ENCODE data around the gene CDS1. TPM values are rescaled to one million over a fixed set of nuclear protein-coding genes. Genes with fewer than 3 reads are reported as not detected.

Gene CDS1
- total and polyA plus RNA-seq, 2 donors (not counting 3 experiments of a cell fraction or from before 2014, with no cell fraction given) = 0.01 TPM; not detected in 1

DNA sequence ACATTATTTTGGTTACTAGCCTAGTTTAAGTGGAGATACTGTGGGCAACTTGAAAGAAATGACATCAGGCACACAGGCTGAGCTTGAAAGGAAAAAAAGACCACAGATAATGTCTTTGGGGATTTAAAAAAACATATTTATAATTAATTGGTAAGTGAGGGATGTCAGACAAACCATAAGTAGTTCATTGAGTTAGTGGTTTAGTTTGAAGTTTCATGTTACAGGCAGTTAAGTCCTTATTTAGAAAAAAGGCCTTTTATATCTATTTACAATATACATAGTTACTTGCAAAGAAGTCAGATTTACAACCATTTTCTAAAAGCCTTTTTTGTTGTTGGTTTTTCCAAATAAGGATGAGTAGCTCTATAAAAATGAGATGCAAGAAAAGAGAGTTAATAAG lies 89.2 kb downstream of the CDS1 start:
- BruUV-seq (replicated peaks) = no TSS peak
- no peak for FAIRE-seq

DNA sequence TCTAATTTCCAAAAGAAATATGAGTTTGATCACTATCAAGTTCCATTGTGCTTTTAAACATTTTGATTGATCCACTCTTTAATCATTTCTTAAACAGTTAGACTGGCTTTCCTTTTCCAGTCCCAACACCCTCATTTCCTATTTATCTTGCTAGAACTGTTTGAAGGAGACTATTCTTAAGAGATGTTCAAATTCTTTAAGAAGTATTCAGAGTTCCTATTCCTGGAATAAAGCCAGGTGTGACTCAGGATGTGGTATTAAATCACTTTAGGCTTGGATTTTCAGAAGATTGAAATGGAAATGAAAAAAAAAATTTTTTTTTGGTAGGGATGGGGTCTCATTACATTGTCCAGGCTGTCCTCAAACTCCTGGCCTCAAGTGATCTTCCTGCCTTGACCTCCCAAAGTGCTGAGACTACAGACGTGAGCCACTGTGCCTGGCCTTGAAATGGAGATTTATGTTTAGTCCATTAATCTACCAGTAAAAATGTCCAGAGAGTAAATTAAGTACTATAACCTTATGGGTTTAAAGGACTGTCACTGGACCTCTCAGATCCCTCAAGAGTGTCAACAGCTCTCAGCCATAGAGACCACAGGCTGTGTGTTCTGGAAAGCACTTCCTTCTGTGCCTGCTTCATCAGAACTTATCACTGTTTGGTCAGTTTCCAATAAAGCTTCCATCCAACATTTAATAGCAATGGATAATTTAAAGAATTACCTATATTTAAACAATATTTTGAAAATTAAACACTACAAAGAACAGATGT lies 90.7 kb downstream of the CDS1 start:
- Histone ChIP-seq H2AFZ (ENCODE audit: low read depth, low read length) (no peak overlapping the region), H3K9me3 (replicated peaks; ENCODE audit: control insufficient read depth, insufficient read depth, low read length) (no peaks in the 10 kb centered on the region), H3K4me2 (ENCODE audit: insufficient read depth, low read length) (peak overlapping the region; percentile 4), H4K20me1 (replicated peaks; ENCODE audit: control insufficient read depth, extremely low read depth, insufficient read depth, low read length) (no peaks in the 10 kb centered on the region), H3K27me3 (ENCODE audit: control insufficient read depth in 2 of 2, insufficient read depth in 2 of 2, low read length in 2 of 2) (no peaks in the 10 kb centered on the region), H3K36me3 (ENCODE audit: control insufficient read depth in 2 of 2, extremely low read depth in 1 of 2, insufficient read depth in 2 of 2, low read length in 2 of 2) (peaks cover 17 to 33% of the 10 kb centered on the region in 2 experiments), H3K79me2 (ENCODE audit: control insufficient read depth, insufficient read depth, low read length) (no peaks in the 10 kb centered on the region), H3K9me1 (replicated peaks; ENCODE audit: control insufficient read depth, extremely low read depth, insufficient read depth, low read length) (no peaks in the 10 kb centered on the region), H3K4me3 (replicated peaks in 1 of 3; ENCODE audit: insufficient read depth in 1 of 3, low read depth in 1 of 3, low read length in 3 of 3) (no peak overlapping the region), H3K9ac (replicated peaks; ENCODE audit: extremely low read depth, insufficient read depth, low read length) (no peak overlapping the region), H3K27ac (ENCODE audit: insufficient read depth, low read depth, low read length) (peak overlapping the region; percentile 35), H3K4me1 (ENCODE audit: control insufficient read depth, extremely low read depth, insufficient read depth, low read length) (peaks cover 12% of the 10 kb centered on the region)
- dilution Hi-C loops (cut with MboI; ENCODE audit: extremely low pct_ligation_motif_present, low sequenced_read_pairs) (no loop called here), intact Hi-C loops (cut with micrococcal nuclease) (no loop called here)
- ChIA-PET POLR2A (no interaction called here), CTCF (interaction anchor here (1.5 kb wide), 2 partner anchors 94 to 297 kb away, joined by 4 to 6 read pairs; no protein-coding TSS in a partner anchor)
- FAIRE-seq (peak; percentile 48), DNase-seq (ENCODE audit: low read depth, low spot score) (peak; percentile 76)
- peak; percentile 68 for TF ChIP-seq FOS (IDR thresholded peaks at IDR 0.05; ENCODE audit: borderline replicate concordance, insufficient read depth, low read length)
- TF ChIP-seq MYC (IDR thresholded peaks at IDR 0.05; ENCODE audit: low read depth, low read length) = no peak
- no TSS peak for BruUV-seq (replicated peaks)

More for the DNA sequence above, 89.2 kb downstream of the CDS1 start:
- Histone ChIP-seq H3K9me3 (replicated peaks; ENCODE audit: control insufficient read depth, insufficient read depth, low read length) (no peaks in the 10 kb centered on the region), H4K20me1 (replicated peaks; ENCODE audit: control insufficient read depth, extremely low read depth, insufficient read depth, low read length) (no peaks in the 10 kb centered on the region), H2AFZ (ENCODE audit: low read depth, low read length) (no peak overlapping the region), H3K36me3 (ENCODE audit: control insufficient read depth in 2 of 2, extremely low read depth in 1 of 2, insufficient read depth in 2 of 2, low read length in 2 of 2) (peaks cover 12 to 28% of the 10 kb centered on the region in 2 experiments), H3K27me3 (ENCODE audit: control insufficient read depth in 2 of 2, insufficient read depth in 2 of 2, low read length in 2 of 2) (no peaks in the 10 kb centered on the region), H3K9ac (replicated peaks; ENCODE audit: extremely low read depth, insufficient read depth, low read length) (no peak overlapping the region), H3K4me2 (ENCODE audit: insufficient read depth, low read length) (no peak overlapping the region), H3K79me2 (ENCODE audit: control insufficient read depth, insufficient read depth, low read length) (no peaks in the 10 kb centered on the region), H3K4me1 (ENCODE audit: control insufficient read depth, extremely low read depth, insufficient read depth, low read length) (peaks cover 12% of the 10 kb centered on the region), H3K27ac (ENCODE audit: insufficient read depth, low read depth, low read length) (no peak overlapping the region), H3K4me3 (replicated peaks in 1 of 3; ENCODE audit: insufficient read depth in 1 of 3, low read depth in 1 of 3, low read length in 3 of 3) (no peak overlapping the region), H3K9me1 (replicated peaks; ENCODE audit: control insufficient read depth, extremely low read depth, insufficient read depth, low read length) (no peaks in the 10 kb centered on the region)
- TF ChIP-seq, protein P1, sequence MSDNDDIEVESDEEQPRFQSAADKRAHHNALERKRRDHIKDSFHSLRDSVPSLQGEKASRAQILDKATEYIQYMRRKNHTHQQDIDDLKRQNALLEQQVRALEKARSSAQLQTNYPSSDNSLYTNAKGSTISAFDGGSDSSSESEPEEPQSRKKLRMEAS (IDR thresholded peaks at IDR 0.05; ENCODE audit: insufficient read depth, insufficient read length) = no peak
- no peak for TF ChIP-seq MYC (IDR thresholded peaks at IDR 0.05; ENCODE audit: low read depth, low read length)
- TF ChIP-seq GATA2 (IDR thresholded peaks at IDR 0.05; ENCODE audit: insufficient read depth, insufficient read length, low read depth, low read length) = no peak
- TF ChIP-seq JUN (IDR thresholded peaks at IDR 0.05; ENCODE audit: borderline replicate concordance, insufficient read depth, insufficient read length, low read depth) = no peak
- TF ChIP-seq POLR2A (IDR thresholded peaks at IDR 0.05; ENCODE audit: low read depth, low read length) = no peak
- no peak for TF ChIP-seq FOS (IDR thresholded peaks at IDR 0.05; ENCODE audit: borderline replicate concordance, insufficient read depth, low read length)
- no peak for TF ChIP-seq EZH2 (IDR thresholded peaks at IDR 0.05; ENCODE audit: borderline replicate concordance, low read depth, low read length, severe bottlenecking)
- intact Hi-C loops (cut with micrococcal nuclease) (no loop called here), dilution Hi-C loops (cut with MboI; ENCODE audit: extremely low pct_ligation_motif_present, low sequenced_read_pairs) (no loop called here)
- ChIA-PET POLR2A (no interaction called here), CTCF (interaction anchor here (1.1 to 1.5 kb wide), 2 partner anchors 93 to 299 kb away, joined by 3 to 4 read pairs; no protein-coding TSS in a partner anchor)
- DNase-seq (ENCODE audit: low read depth, low spot score) = no peak
